Psoas muscle (tissue), 8 donors: ENCODE measurements around the gene SLC6A4. TPM values are rescaled to one million over a fixed set of nuclear protein-coding genes. Genes with fewer than 3 reads are reported as not detected.
"Not testable (repeated sequence)": the region's sequence is repeated elsewhere in the genome, so short reads cannot be mapped to it uniquely, and the experiment has no call there.

ENCODE experiments used
- ATAC-seq, 4 donors: fragments of 200-7000 bp; cut with Tn5 transposase; one replicate each; pipeline ENCODE4 v1.9.1; 2020; ENCODE audit warnings: moderate library complexity in 3 of 4, mild to moderate bottlenecking in 2 of 4
- DNase-seq, 2 donors: peaks; one replicate each; pipeline ENCODE4 v3.0.0-alpha.2; 2020
- H3K27ac ChIP-seq: fragments of 200-600 bp; one replicate; pipeline ENCODE4 v1.8.0; 2022
- H3K27me3 ChIP-seq, 3 donors: fragments of 200-600 bp in 1 of 3; one replicate each; pipeline versions ENCODE4 v1.6.1 to v1.8.0; 2013 to 2022; ENCODE audit warnings: low read length in 2 of 3, mild to moderate bottlenecking in 2 of 3, moderate library complexity in 1 of 3; ENCODE audit not compliant: insufficient read depth in 3 of 3
- H3K36me3 ChIP-seq, 2 donors: fragments of 200-600 bp in 1 of 2; one replicate each; pipeline versions ENCODE4 v1.6.1 to v1.8.0; 2013 to 2022; ENCODE audit warnings: low read depth in 1 of 2, mild to moderate bottlenecking in 1 of 2, moderate library complexity in 1 of 2; ENCODE audit not compliant: insufficient read depth in 1 of 2
- H3K4me1 ChIP-seq: fragments of 200-600 bp; one replicate; pipeline ENCODE4 v1.8.0; 2022
- H3K4me3 ChIP-seq: fragments of 200-600 bp; one replicate; pipeline ENCODE4 v1.8.0; 2022; ENCODE audit warnings: mild to moderate bottlenecking
- H3K9me3 ChIP-seq: fragments of 200-600 bp; one replicate; pipeline ENCODE4 v1.8.0; 2022
- WGBS, 3 donors: extraction: QIAGEN DNeasy Blood & Tissue Kit; methylation state at CpG; one replicate each; pipeline versions ENCODE4 v1.1.6 to v1.1.7; 2013; 5-methylcytosine and 5-hydroxymethylcytosine counted together
- intact Hi-C, 2 donors: fragments of 100-400 bp; cut with DNase I; formaldehyde crosslinking; loops; one replicate each; pipeline versions ENCODE4 v1.11.0 to v1.14.2; 2022
- polyA plus RNA-seq, 3 donors: library from polyadenylated mRNA; stranded (reverse); fragments of 200-250 nt; gene quantifications; one replicate each; pipeline ENCODE4 v1.2.3, GENCODE V29; 2013
- total RNA-seq, 4 donors: library from RNA; stranded (reverse); fragmentation: NEBNext Ultra II Directional in 2 of 4; extraction: Animal tissue kit (Norgen Biotek cat#: 25700) in 2 of 4; gene quantifications; one replicate each; pipeline versions ENCODE4 v1.2.1 to v1.2.4, GENCODE V29; 2021 to 2023
- TF ChIP-seq, protein P1 (sequence below): fragments of 200-600 bp; IDR thresholded peaks from one replicate; pipeline ENCODE4 v1.8.0; 2022; ENCODE audit warnings: antibody characterized with exemption
- donor health status: healthy with polysubstance abuse.
- donor health status: DM: no; HTN: no; CAD: no; lungs with moderate emphysema.
- donor health status: Bipolar disorder and iron deficiency.
- donor health status: healthy.
- donor health status: DM: yes; HTN: yes; CAD: no.
- donor health status: DM: no; HTN: no; CAD: no.
- donor health status: DM: no; HTN: no; CAD: no.
- donor health status: DM: yes; HTN: yes; CAD: no.

Gene SLC6A4
- total and polyA plus RNA-seq, 7 donors = 0.01 to 0.06 TPM; not detected in 5

DNA sequence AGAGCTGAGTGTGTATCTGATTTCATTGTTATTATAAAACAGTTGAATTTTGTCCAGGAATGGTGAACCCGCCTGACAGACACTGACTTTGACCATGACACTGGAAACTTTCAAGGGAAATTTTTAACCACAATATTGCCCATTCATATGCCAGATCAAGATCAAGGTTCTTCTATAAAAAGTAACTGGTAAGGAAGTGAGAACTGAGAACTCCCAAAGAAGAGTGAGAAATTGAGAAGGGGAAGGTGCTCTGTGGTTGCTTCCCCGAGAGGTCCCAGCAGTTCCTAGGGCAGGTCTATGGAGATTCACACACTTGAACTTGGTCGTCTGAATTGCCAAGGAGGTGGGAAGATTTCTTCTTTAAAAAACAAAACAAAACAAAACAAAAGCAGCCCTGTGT lies 27.3 kb downstream of the SLC6A4 start:
- TF ChIP-seq, protein P1, sequence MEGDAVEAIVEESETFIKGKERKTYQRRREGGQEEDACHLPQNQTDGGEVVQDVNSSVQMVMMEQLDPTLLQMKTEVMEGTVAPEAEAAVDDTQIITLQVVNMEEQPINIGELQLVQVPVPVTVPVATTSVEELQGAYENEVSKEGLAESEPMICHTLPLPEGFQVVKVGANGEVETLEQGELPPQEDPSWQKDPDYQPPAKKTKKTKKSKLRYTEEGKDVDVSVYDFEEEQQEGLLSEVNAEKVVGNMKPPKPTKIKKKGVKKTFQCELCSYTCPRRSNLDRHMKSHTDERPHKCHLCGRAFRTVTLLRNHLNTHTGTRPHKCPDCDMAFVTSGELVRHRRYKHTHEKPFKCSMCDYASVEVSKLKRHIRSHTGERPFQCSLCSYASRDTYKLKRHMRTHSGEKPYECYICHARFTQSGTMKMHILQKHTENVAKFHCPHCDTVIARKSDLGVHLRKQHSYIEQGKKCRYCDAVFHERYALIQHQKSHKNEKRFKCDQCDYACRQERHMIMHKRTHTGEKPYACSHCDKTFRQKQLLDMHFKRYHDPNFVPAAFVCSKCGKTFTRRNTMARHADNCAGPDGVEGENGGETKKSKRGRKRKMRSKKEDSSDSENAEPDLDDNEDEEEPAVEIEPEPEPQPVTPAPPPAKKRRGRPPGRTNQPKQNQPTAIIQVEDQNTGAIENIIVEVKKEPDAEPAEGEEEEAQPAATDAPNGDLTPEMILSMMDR = no peak
- no peaks in the 10 kb centered on the region for H3K4me1 ChIP-seq
- intact Hi-C loops = no loop called here
- peaks cover 0 to 7% (median 3%) of the 10 kb centered on the region in 3 donors for H3K27me3 ChIP-seq
- no peak overlapping the region for H3K4me3 ChIP-seq
- no peak overlapping the region for H3K27ac ChIP-seq
- ATAC-seq (no peak), DNase-seq (no peak)
- WGBS, 3 donors = 49 to 72% (median 53%) methylated on average over 3 of the region's 3 CpGs
- no peaks in the 10 kb centered on the region for H3K36me3 ChIP-seq
- no peaks in the 10 kb centered on the region for H3K9me3 ChIP-seq

DNA sequence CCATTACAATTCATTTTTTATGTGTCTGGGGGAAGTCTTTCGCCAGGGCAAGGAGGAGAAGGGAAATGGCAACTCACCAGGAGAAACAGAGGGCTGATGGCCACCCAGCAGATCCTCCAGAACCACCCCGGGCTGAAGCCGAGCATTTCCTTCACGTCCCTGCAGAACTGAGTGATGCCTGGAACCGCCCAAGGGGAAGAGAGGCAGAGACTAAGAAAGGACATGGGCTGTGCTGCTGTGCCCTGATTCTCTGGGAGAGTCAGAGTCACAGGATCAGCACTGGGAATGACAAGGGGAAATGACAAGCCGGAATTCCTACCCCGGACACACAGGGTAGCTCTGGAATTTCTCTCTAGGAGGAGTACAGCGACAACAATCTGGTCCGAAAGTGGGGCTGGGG lies 27.8 kb downstream of the SLC6A4 start:
- DNase-seq (no peak), ATAC-seq (no peak)
- whole genome bisulfite sequencing, 3 donors = 62 to 75% (median 73%) methylated on average over 9 of the region's 9 CpGs
- H3K9me3 ChIP-seq = no peaks in the 10 kb centered on the region
- peaks cover 0 to 7% (median 3%) of the 10 kb centered on the region in 3 donors for H3K27me3 ChIP-seq
- H3K4me3 ChIP-seq = no peak overlapping the region
- no peaks in the 10 kb centered on the region for H3K4me1 ChIP-seq
- H3K36me3 ChIP-seq = no peaks in the 10 kb centered on the region
- no peak overlapping the region for H3K27ac ChIP-seq
- TF ChIP-seq, protein P1 = no peak
- intact Hi-C loops = no loop called here

DNA sequence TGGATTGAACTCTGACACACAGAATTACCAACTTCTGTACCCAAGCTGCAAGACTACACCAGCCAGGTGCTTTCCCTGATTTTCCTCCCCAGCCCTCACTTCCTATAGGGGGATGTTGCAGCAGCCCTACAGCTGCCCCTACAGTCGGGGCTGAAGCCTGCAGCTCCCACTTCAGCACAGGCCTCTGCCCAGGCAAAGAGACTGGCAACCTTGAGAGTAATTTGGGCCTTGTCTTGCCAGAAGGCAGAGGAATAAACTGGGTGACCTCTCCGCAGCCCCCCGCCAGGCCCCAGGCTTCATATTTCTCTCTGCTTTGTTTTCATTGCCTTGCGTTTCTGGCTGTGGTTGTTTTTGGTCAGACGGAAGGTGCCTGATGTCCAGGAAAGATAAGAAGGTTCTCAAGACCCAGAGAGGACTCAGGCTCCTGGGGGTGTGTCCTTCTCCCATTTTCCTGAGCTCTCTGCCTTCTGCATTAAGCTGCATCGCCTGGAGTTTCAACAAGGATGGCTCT lies 32.0 kb downstream of the SLC6A4 start:
- WGBS, 3 donors = 54 to 73% (median 58%) methylated on average over 6 of the region's 6 CpGs
- TF ChIP-seq, protein P1 = no peak

DNA sequence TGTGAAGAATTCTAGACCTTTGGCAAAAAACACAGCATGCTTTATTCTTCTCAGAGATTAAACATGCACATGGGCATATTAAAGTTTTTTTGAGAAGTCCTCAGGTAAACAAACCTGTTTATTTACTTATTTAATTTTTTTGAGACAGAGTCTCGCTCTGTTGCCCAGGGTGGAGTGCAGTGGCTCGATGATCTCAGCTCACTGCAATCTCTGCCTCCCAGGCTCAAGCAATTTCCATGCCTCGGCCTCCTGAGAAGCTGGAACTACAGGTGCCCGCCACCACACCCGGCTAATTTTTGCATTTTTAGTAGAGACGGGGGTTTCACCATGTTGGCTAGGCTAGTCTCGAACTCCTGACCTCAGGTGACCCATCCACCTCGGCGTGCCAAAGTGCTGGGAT lies 34.8 kb downstream of the SLC6A4 start:
- H3K4me3 ChIP-seq, ATAC-seq, H3K4me1 ChIP-seq, H3K27ac ChIP-seq, H3K9me3 ChIP-seq, DNase-seq, intact Hi-C loops, H3K27me3 ChIP-seq, H3K36me3 ChIP-seq: not testable (repeated sequence)
- 78 to 81% (median 79%) methylated on average over 9 of the region's 9 CpGs for WGBS, 3 donors

More for the DNA sequence above, 32.0 kb downstream of the SLC6A4 start:
- H3K27ac ChIP-seq = no peak overlapping the region
- H3K9me3 ChIP-seq = no peaks in the 10 kb centered on the region
- H3K4me1 ChIP-seq = no peaks in the 10 kb centered on the region
- intact Hi-C loops = no loop called here
- DNase-seq = no peak
- peaks cover 0 to 7% (median 3%) of the 10 kb centered on the region in 3 donors for H3K27me3 ChIP-seq
- no peak overlapping the region for H3K4me3 ChIP-seq
- no peaks in the 10 kb centered on the region for H3K36me3 ChIP-seq
- no peak for ATAC-seq

DNA sequence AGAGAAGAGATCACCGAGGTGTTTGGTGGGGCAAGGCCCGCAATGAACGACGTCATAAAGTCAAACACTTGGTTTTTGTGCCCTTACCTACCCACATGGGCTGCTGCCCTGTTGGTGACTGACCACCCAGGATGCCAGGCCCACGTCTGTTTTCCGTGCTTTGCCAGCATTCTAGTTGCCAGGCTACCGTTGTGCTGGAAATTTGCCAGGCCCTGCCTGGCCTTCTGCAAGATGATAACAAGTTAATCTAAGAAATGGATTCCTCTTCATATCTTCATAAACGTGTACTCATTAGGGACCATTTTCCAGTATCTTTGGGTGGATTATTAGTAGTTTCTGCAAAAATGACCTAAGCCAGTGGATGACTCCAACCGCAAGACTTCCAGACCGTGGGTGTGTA lies 35.4 kb downstream of the SLC6A4 start:
- TF ChIP-seq, protein P1 = no peak
- Histone ChIP-seq H3K4me3 (no peak overlapping the region), H3K9me3 (no peaks in the 10 kb centered on the region), H3K4me1 (no peaks in the 10 kb centered on the region), H3K27me3 (peaks cover 0 to 2% (median 0%) of the 10 kb centered on the region in 3 donors), H3K36me3 (no peaks in the 10 kb centered on the region), H3K27ac (no peak overlapping the region)
- no peak for DNase-seq
- intact Hi-C loops = no loop called here
- ATAC-seq = no peak
- WGBS, 3 donors = 74 to 82% (median 76%) methylated on average over 10 of the region's 10 CpGs
